ENCODE measurements around the gene CALCOCO2. TPM values are rescaled to one million over a fixed set of nuclear protein-coding genes. Genes with fewer than 3 reads are reported as not detected.

The CALCOCO2 gene
- total and polyA plus RNA-seq, 4 donors: 23.0 to 64.9 (median 44.0) TPM

DNA sequence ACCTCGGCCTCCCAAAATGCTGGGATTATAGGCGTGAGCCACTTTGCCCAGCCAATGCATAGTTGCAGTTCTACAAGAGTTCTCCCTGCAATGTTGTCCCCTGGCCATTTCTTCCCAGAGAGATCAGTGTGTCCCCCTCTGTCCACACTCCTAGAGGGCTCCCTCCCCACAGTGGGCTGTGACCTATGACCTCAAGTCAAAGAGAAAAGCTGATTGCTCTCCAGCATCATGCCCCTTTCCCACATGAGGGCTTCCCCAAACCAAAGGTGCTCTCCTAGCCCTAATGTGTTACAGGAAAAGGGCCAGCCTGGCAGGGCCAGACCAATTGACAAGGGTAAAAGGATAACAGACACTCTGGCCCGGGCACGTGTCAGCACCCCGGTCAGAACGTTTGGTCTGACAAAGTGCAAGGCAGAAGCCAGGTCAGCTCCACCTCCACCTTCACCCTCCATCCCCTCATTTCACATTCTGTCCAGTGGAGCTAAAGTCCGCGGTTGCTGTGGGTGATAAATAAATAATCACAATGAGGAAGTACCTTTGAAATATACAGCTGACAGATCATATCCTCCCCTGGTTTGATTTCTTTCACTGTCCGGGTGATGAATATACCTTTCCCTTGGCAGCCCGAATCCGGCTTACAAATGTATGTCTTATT lies 31.6 kb upstream of the CALCOCO2 start:
- Histone ChIP-seq H3K9ac (ENCODE audit: low read depth in 1 of 2, low read length in 2 of 2) (no peak overlapping the region), H3K27me3 (ENCODE audit: control insufficient read depth in 4 of 4, insufficient read depth in 4 of 4, low read length in 3 of 4) (no peaks in the 10 kb centered on the region), H3K9me3 (ENCODE audit: control insufficient read depth in 4 of 4, low read length in 3 of 4) (no peaks in the 10 kb centered on the region), H3K4me3 (ENCODE audit: low read depth in 1 of 3, low read length in 3 of 3) (no peak overlapping the region), H3K36me3 (ENCODE audit: control insufficient read depth in 4 of 4, insufficient read depth in 3 of 4, low read depth in 1 of 4, low read length in 3 of 4) (no peaks in the 10 kb centered on the region), H3K27ac (ENCODE audit: low read depth in 1 of 2, low read length in 2 of 2) (peak overlapping the region; percentile 26 to 38), H3K4me1 (ENCODE audit: control insufficient read depth in 4 of 4, insufficient read depth in 4 of 4, low read length in 3 of 4) (peaks cover 22 to 53% (median 36%) of the 10 kb centered on the region in 4 donors)
- peak; percentile 71 to 90 for TF ChIP-seq RXRA (IDR thresholded peaks at IDR 0.05)
- peak; percentile 22 for TF ChIP-seq FOXA2 (IDR thresholded peaks at IDR 0.05)
- no peak for TF ChIP-seq TAF1 (conservative IDR thresholded peaks at IDR 0.05)
- TF ChIP-seq, protein P1, sequence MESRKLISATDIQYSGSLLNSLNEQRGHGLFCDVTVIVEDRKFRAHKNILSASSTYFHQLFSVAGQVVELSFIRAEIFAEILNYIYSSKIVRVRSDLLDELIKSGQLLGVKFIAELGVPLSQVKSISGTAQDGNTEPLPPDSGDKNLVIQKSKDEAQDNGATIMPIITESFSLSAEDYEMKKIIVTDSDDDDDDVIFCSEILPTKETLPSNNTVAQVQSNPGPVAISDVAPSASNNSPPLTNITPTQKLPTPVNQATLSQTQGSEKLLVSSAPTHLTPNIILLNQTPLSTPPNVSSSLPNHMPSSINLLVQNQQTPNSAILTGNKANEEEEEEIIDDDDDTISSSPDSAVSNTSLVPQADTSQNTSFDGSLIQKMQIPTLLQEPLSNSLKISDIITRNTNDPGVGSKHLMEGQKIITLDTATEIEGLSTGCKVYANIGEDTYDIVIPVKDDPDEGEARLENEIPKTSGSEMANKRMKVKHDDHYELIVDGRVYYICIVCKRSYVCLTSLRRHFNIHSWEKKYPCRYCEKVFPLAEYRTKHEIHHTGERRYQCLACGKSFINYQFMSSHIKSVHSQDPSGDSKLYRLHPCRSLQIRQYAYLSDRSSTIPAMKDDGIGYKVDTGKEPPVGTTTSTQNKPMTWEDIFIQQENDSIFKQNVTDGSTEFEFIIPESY (IDR thresholded peaks at IDR 0.05): peak; percentile 58
- peak; percentile 69 to 88 for TF ChIP-seq HNF4A (conservative IDR thresholded peaks at IDR 0.05)
- no peak for TF ChIP-seq EGR1 (IDR thresholded peaks at IDR 0.05; ENCODE audit: low read depth in 2 of 2)
- TF ChIP-seq YY1 (IDR thresholded peaks at IDR 0.05): peak; percentile 38
- no peak for TF ChIP-seq FOXA1 (IDR thresholded peaks at IDR 0.05)
- peak; percentile 26 for TF ChIP-seq HNF4G (IDR thresholded peaks at IDR 0.05)
- TF ChIP-seq, protein P2, sequence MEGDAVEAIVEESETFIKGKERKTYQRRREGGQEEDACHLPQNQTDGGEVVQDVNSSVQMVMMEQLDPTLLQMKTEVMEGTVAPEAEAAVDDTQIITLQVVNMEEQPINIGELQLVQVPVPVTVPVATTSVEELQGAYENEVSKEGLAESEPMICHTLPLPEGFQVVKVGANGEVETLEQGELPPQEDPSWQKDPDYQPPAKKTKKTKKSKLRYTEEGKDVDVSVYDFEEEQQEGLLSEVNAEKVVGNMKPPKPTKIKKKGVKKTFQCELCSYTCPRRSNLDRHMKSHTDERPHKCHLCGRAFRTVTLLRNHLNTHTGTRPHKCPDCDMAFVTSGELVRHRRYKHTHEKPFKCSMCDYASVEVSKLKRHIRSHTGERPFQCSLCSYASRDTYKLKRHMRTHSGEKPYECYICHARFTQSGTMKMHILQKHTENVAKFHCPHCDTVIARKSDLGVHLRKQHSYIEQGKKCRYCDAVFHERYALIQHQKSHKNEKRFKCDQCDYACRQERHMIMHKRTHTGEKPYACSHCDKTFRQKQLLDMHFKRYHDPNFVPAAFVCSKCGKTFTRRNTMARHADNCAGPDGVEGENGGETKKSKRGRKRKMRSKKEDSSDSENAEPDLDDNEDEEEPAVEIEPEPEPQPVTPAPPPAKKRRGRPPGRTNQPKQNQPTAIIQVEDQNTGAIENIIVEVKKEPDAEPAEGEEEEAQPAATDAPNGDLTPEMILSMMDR (IDR thresholded peaks at IDR 0.05; ENCODE audit: low read depth, low read length, missing input control): no peak
- no peak for TF ChIP-seq RAD21 (IDR thresholded peaks at IDR 0.05)
- no peak for TF ChIP-seq GABPA (IDR thresholded peaks at IDR 0.05 in 1 of 2, conservative IDR thresholded peaks at IDR 0.05 in 1 of 2)
- TF ChIP-seq, protein P3, sequence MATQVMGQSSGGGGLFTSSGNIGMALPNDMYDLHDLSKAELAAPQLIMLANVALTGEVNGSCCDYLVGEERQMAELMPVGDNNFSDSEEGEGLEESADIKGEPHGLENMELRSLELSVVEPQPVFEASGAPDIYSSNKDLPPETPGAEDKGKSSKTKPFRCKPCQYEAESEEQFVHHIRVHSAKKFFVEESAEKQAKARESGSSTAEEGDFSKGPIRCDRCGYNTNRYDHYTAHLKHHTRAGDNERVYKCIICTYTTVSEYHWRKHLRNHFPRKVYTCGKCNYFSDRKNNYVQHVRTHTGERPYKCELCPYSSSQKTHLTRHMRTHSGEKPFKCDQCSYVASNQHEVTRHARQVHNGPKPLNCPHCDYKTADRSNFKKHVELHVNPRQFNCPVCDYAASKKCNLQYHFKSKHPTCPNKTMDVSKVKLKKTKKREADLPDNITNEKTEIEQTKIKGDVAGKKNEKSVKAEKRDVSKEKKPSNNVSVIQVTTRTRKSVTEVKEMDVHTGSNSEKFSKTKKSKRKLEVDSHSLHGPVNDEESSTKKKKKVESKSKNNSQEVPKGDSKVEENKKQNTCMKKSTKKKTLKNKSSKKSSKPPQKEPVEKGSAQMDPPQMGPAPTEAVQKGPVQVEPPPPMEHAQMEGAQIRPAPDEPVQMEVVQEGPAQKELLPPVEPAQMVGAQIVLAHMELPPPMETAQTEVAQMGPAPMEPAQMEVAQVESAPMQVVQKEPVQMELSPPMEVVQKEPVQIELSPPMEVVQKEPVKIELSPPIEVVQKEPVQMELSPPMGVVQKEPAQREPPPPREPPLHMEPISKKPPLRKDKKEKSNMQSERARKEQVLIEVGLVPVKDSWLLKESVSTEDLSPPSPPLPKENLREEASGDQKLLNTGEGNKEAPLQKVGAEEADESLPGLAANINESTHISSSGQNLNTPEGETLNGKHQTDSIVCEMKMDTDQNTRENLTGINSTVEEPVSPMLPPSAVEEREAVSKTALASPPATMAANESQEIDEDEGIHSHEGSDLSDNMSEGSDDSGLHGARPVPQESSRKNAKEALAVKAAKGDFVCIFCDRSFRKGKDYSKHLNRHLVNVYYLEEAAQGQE (IDR thresholded peaks at IDR 0.05): peak; percentile 26
- TF ChIP-seq, protein P4, sequence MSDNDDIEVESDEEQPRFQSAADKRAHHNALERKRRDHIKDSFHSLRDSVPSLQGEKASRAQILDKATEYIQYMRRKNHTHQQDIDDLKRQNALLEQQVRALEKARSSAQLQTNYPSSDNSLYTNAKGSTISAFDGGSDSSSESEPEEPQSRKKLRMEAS (IDR thresholded peaks at IDR 0.05): peak; percentile 83
- TF ChIP-seq, protein P5, sequence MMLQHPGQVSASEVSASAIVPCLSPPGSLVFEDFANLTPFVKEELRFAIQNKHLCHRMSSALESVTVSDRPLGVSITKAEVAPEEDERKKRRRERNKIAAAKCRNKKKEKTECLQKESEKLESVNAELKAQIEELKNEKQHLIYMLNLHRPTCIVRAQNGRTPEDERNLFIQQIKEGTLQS (IDR thresholded peaks at IDR 0.05): no peak
- peak; percentile 41 for TF ChIP-seq NR2F2 (IDR thresholded peaks at IDR 0.05)
- TF ChIP-seq SP1 (IDR thresholded peaks at IDR 0.05): peak; percentile 78
- TF ChIP-seq JUND (IDR thresholded peaks at IDR 0.05): peak in 1 of 2 donors; percentile 59
- WGBS: 37% methylated on average over 11 of the region's 11 CpGs
- no peak for DNase-seq (ENCODE audit: low spot score)

All from liver (tissue), 9 donors.